GM18867 (cell line): Measurements from ENCODE around the gene PER3.
"Not testable (repeated sequence)": the region's sequence is repeated elsewhere in the genome, so short reads cannot be mapped to it uniquely, and the experiment has no call there.

ENCODE experiments used
- ATAC-seq: cut with Tn5 transposase; IDR thresholded peaks from one replicate; pipeline ENCODE4 v1.9.1; 2021; ENCODE audit warnings: mild to moderate bottlenecking, moderate library complexity; ENCODE audit not compliant: unreplicated experiment

The PER3 gene

GRCh38 chr1:7778133-7778628 is 5.9 kb upstream of the PER3 start:
- no peak for ATAC-seq

GRCh38 chr1:7780976-7781375 is 3.1 kb upstream of the PER3 start:
- no peak for ATAC-seq

GRCh38 chr1:7781501-7781900 is 2.6 kb upstream of the PER3 start:
- no peak for ATAC-seq

GRCh38 chr1:7781923-7782495 is 2.1 kb upstream of the PER3 start:
- ATAC-seq = no peak

- ATAC-seq = no peak
Observed at GRCh38 chr1:7783178-7783711, 846 bp upstream of the PER3 start.

- ATAC-seq = no peak
Observed at GRCh38 chr1:7784492-7785071, 491 bp downstream of the PER3 start.

GRCh38 chr1:7785108-7785507 is 1.0 kb downstream of the PER3 start:
- no peak for ATAC-seq

- ATAC-seq = no peak
Observed at GRCh38 chr1:7786795-7787194, 2.7 kb downstream of the PER3 start.

- no peak for ATAC-seq
Observed at GRCh38 chr1:7789828-7790227, 5.7 kb downstream of the PER3 start.

- not testable (repeated sequence) for ATAC-seq
Observed at GRCh38 chr1:7791027-7791426, 6.9 kb downstream of the PER3 start.

- ATAC-seq = no peak
Observed at GRCh38 chr1:7795406-7795805, 11.3 kb downstream of the PER3 start.

- ATAC-seq = no peak
Observed at GRCh38 chr1:7805460-7805859, 21.4 kb downstream of the PER3 start.

- no peak for ATAC-seq
Observed at GRCh38 chr1:7808253-7808844, 24.3 kb downstream of the PER3 start.

GRCh38 chr1:7809742-7810141 is 25.7 kb downstream of the PER3 start:
- no peak for ATAC-seq

GRCh38 chr1:7810395-7810794 is 26.3 kb downstream of the PER3 start:
- ATAC-seq = no peak

- ATAC-seq = no peak
Observed at GRCh38 chr1:7811476-7811875, 27.4 kb downstream of the PER3 start.

- no peak for ATAC-seq
Observed at GRCh38 chr1:7813677-7814373, 29.7 kb downstream of the PER3 start.

GRCh38 chr1:7821282-7821681 is 37.2 kb downstream of the PER3 start:
- no peak for ATAC-seq

- no peak for ATAC-seq
Observed at GRCh38 chr1:7824701-7825100, 40.6 kb downstream of the PER3 start.

- no peak for ATAC-seq
Observed at GRCh38 chr1:7826363-7826762, 42.3 kb downstream of the PER3 start.

- no peak for ATAC-seq
Observed at GRCh38 chr1:7827126-7827955, 43.2 kb downstream of the PER3 start.
